Myocyte (in vitro differentiated cells): ENCODE results near the gene LYRM1. TPM values are rescaled to one million over a fixed set of nuclear protein-coding genes. Genes with fewer than 3 reads are reported as not detected.
"Not testable (repeated sequence)": the region's sequence is repeated elsewhere in the genome, so short reads cannot be mapped to it uniquely, and the experiment has no call there.

Source experiments
- DNase-seq: peaks from one replicate; pipeline ENCODE4 v3.0.0-alpha.2; 2012; ENCODE audit warnings: low read depth
- total RNA-seq: library from RNA; depleted of rRNA; stranded (reverse); fragments of >200 nt; gene quantifications from 2 replicates; pipeline ENCODE4 v1.2.3, GENCODE V29; 2014

Gene LYRM1
- total RNA-seq, 1 donor from 2014 or later = 54.9 TPM

DNA sequence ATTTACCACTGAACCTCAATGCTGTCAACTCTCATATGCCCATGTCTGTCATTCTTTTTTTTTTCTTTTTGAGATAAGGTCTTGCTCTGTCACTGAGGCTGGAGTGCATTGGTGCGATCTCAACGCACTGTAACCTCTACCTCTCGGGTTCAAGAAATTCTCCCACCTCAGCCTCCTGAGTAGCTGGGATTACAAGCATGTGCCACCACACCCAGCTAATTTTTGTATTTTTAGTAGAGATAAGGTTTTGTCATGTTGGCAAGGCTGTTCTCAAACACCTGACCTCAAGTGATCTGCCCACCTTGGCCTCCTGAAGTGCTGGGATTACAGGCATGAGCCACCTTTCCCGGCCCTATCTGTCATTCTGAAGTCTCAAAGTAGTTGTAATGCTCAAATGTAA lies 72.6 kb downstream of the LYRM1 start:
- DNase-seq = not testable (repeated sequence)

Other genes with a start within 250 kb of the LYRM1 start
- not detected in 2 replicates for gene ACSM1, start 203.1 kb upstream of the LYRM1 start, total RNA-seq
- 41.0 and 50.5 TPM in 2 replicates for gene THUMPD1, start 159.0 kb upstream of the LYRM1 start, total RNA-seq
- gene ACSM3, start 136.8 kb upstream of the LYRM1 start, total RNA-seq = not detected in 2 replicates
- 20.1 and 27.1 TPM in 2 replicates for gene ERI2, start 94.3 kb upstream of the LYRM1 start, total RNA-seq
- gene REXO5, start 94.2 kb upstream of the LYRM1 start, total RNA-seq = 5.7 and 7.2 TPM in 2 replicates
- gene DCUN1D3, start 413 bp upstream of the LYRM1 start, total RNA-seq = 18.8 TPM in 2 replicates